ENCODE measurements around the gene EARS2.

Gene EARS2

DNA sequence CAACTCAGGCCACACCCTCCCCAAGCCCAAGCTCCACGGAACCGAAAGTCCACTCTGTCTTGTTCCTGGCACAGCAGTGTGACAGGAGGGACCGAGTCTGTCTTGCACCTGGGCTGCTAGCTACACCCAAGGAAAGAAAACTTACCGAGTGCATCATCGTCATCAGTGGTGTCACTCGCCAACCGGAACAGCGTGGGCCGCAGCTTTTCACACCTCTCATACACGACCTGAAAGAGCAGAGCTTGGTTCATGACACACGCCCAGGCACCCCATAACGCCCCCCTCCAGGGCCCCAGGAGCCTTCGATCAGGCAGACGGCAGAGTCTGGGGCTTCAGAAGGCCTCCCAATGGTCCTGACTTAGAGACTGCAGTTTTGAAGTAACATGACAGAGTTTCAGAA lies 74.4 kb downstream of the EARS2 start:
- peak in 1 of 2 donors; percentile 20 for DNase-seq (ENCODE audit: low read depth in 2 of 2)

DNA sequence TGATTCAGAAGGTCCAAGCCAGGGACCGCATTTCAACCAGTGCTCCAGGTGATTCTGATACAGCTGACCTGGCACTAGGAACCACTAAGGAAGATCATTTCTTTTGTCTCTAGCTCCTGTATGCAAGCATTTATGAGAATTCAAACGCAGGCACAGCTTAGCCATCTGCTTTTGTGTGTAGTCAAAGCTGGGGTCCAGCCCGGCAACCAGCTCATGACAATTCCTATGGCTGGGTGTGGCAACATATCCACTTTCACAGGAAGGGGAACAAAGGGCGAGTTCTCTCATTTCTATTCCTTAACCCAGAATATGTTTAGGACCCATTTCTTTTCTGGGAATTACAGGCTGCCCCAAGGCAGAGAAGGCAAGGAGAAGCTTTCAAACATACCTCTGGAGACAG lies 76.9 kb downstream of the EARS2 start:
- DNase-seq (ENCODE audit: low read depth in 2 of 2): no peak

GRCh38 chr16:23479138-23479537 lies 78.0 kb downstream of the EARS2 start:
- DNase-seq (ENCODE audit: low read depth in 2 of 2): no peak

DNA sequence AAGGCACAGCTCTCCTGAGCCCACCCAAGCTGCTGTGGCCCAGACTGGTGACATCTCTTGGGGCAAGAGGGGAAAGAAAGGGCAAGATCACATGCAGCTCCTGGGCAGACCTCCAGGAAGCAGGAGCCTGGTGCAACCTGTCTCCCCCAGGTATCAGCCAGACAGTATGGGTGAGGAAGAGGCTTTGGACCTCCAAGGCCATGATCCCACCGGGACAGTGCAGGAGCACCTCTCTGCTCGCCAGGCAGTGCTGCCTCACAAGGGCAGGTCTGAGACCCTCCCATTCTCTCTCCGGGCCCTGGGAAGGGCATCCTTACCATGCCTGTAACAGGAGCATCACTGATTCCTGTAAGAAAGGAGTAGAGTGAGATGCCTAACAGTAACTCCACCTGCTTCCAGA lies 78.6 kb downstream of the EARS2 start:
- DNase-seq (ENCODE audit: low read depth in 2 of 2): no peak

- DNase-seq (ENCODE audit: low read depth in 2 of 2): no peak
Observed at GRCh38 chr16:23476289-23476688, 80.9 kb downstream of the EARS2 start.
